ENCODE data around the gene ANP32A. TPM values are rescaled to one million over a fixed set of nuclear protein-coding genes. Genes with fewer than 3 reads are reported as not detected.

Gene ANP32A
- total and polyA plus RNA-seq, 2 experiments from 2014 or later = 140 to 278 TPM

DNA sequence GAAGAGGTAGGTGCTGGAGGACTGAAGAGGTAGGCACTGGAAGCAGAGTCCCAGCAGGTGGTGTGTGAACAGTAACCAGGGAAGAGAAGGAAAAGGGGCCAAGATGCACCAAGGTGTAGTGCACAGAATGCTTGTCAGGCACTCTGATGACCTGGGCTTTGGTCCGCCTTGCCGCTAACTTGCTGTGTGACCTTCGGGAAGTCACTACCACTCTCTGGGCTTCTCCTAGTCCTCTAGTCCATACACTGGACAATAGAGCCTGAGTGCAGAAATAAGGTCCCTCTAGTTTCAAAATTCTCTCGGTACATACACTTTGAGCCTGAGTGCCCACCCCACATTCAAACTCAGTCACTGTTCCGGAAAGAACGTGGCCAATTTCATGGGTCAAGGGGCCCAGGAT is 24.1 kb downstream of the ANP32A start:
- Histone ChIP-seq H3K27ac (no peak overlapping the region), H3K27me3 (no peaks in the 10 kb centered on the region), H3K4me1 (ENCODE audit: low read depth) (peaks cover 63% of the 10 kb centered on the region), H3K4me3 (no peak overlapping the region), H3K36me3 (no peaks in the 10 kb centered on the region), H3K9me3 (ENCODE audit: low read depth) (no peaks in the 10 kb centered on the region)
- no peak for DNase-seq (ENCODE audit: low read depth in 1 of 2, low spot score in 1 of 2)
- TF ChIP-seq, protein P1, sequence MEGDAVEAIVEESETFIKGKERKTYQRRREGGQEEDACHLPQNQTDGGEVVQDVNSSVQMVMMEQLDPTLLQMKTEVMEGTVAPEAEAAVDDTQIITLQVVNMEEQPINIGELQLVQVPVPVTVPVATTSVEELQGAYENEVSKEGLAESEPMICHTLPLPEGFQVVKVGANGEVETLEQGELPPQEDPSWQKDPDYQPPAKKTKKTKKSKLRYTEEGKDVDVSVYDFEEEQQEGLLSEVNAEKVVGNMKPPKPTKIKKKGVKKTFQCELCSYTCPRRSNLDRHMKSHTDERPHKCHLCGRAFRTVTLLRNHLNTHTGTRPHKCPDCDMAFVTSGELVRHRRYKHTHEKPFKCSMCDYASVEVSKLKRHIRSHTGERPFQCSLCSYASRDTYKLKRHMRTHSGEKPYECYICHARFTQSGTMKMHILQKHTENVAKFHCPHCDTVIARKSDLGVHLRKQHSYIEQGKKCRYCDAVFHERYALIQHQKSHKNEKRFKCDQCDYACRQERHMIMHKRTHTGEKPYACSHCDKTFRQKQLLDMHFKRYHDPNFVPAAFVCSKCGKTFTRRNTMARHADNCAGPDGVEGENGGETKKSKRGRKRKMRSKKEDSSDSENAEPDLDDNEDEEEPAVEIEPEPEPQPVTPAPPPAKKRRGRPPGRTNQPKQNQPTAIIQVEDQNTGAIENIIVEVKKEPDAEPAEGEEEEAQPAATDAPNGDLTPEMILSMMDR (IDR thresholded peaks at IDR 0.05; ENCODE audit: low read depth, low read length) = no peak

DNA sequence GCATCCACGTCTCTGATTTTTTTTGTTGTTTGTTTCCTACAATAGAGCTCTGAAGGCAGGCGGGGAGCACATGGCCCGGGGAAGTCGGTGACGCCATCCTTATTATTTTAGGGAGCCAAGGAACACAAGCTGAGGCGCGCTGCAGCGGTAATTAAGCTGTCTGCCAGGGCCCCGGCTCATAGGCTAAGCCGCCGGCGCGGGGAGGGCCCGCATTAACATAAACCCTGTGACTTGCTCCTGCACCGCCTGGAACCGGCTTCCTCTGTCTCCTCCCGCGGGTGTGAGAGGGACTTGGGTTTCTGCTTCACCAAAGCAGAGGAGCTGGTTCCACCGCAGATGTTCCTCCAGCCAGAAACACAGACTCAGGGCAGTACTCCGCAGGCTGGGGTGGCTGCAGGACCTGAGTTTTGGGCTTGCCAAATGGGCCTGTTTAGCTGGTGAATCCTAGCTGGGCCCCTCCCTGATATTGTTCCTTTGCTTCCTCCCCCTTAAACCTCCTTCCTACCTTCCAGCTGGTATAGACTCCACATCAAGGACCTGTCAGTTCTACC is 25.3 kb downstream of the ANP32A start:
- H3K36me3 ChIP-seq = no peaks in the 10 kb centered on the region
- peaks cover 74% of the 10 kb centered on the region for H3K4me1 ChIP-seq (ENCODE audit: low read depth)
- no peaks in the 10 kb centered on the region for H3K9me3 ChIP-seq (ENCODE audit: low read depth)
- H3K27ac ChIP-seq = peak overlapping the region; percentile 44
- peak; percentile 80 to 88 for DNase-seq (ENCODE audit: low read depth in 1 of 2, low spot score in 1 of 2)
- no peaks in the 10 kb centered on the region for H3K27me3 ChIP-seq
- H3K4me3 ChIP-seq = no peak overlapping the region
- TF ChIP-seq, protein P1 (IDR thresholded peaks at IDR 0.05; ENCODE audit: low read depth, low read length) = no peak

DNA sequence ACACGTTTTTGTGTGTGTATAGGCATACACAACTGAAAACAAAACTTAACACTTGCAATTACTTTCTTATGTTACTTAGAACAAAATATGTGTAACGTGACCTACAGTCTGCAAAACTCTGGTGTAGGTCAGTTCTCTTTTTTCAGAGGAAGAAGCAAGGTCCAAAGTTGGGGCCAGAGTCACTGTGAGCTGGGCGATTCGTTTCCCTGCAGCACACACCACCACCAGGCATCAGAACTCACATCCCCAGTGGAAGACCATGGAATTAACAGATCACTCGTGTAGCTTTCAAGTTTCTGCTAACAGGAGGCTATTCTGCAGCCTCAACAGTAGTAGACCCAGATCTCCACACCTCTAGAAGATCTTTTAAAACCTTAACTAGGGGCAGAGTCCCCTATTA is 25.8 kb downstream of the ANP32A start:
- Histone ChIP-seq H3K36me3 (no peaks in the 10 kb centered on the region), H3K27ac (peak overlapping the region; percentile 8), H3K4me3 (no peak overlapping the region), H3K9me3 (ENCODE audit: low read depth) (no peaks in the 10 kb centered on the region), H3K4me1 (ENCODE audit: low read depth) (peaks cover 77% of the 10 kb centered on the region), H3K27me3 (no peaks in the 10 kb centered on the region)
- DNase-seq (ENCODE audit: low read depth in 1 of 2, low spot score in 1 of 2) = no peak
- TF ChIP-seq, protein P1 (IDR thresholded peaks at IDR 0.05; ENCODE audit: low read depth, low read length) = no peak

DNA sequence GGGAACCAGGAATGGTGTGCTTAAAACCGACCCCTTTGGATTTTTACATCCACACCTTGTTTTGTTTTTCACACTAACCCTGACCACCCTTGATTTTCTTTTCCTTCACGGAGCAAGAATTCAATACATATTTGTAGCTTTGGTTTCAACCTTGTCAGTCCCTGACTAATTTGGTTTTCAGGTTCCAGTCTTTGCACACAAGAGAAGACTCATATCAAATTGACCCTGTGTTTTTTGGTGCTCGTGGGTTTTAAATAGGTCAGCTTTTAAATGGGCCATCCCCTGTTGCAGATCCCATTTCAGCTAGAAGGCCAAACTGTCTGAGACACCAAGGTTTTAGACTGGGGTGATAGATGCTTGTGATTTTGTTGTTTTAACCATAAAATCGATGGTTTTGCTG is 26.4 kb downstream of the ANP32A start:
- DNase-seq (ENCODE audit: low read depth in 1 of 2, low spot score in 1 of 2) = no peak
- Histone ChIP-seq H3K9me3 (ENCODE audit: low read depth) (no peaks in the 10 kb centered on the region), H3K4me1 (ENCODE audit: low read depth) (peaks cover 80% of the 10 kb centered on the region), H3K36me3 (no peaks in the 10 kb centered on the region), H3K27ac (no peak overlapping the region), H3K27me3 (no peaks in the 10 kb centered on the region), H3K4me3 (no peak overlapping the region)
- TF ChIP-seq, protein P1 (IDR thresholded peaks at IDR 0.05; ENCODE audit: low read depth, low read length) = no peak

DNA sequence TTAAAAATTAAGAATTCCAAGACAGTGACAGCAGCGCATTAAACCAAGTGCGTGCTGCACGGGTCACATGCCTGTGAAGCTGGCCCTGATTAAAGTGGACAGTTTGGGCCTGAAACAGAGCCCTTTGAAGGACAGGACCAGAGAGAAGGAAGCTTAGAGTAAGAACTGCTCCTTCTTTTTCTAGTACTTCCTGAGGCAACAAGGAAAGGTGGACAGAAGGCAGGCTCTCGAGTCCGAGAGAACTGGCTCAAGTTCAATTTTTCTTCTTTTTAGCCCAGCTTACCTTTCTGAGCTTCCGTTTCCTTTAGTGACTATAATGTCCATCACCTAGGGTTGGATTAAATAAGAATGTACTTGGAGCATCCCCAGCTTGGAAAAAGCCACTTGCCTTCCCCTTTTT is 26.9 kb downstream of the ANP32A start:
- TF ChIP-seq, protein P1 (IDR thresholded peaks at IDR 0.05; ENCODE audit: low read depth, low read length) = no peak
- DNase-seq (ENCODE audit: low read depth in 1 of 2, low spot score in 1 of 2) = no peak
- H3K4me1 ChIP-seq (ENCODE audit: low read depth) = peaks cover 83% of the 10 kb centered on the region
- no peaks in the 10 kb centered on the region for H3K9me3 ChIP-seq (ENCODE audit: low read depth)
- no peaks in the 10 kb centered on the region for H3K27me3 ChIP-seq
- no peaks in the 10 kb centered on the region for H3K36me3 ChIP-seq
- H3K27ac ChIP-seq = no peak overlapping the region
- no peak overlapping the region for H3K4me3 ChIP-seq
